GM23338 (cell line): ENCODE data around the gene TAGAP. TPM values are rescaled to one million over a fixed set of nuclear protein-coding genes. Genes with fewer than 3 reads are reported as not detected.

Source experiments
- ATAC-seq: fragments of 200-7000 bp; cut with Tn5 transposase; 3 replicates; pipeline ENCODE4 v1.9.1; 2020
- DNase-seq: peaks from one replicate; pipeline ENCODE4 v3.0.0-alpha.2; 2015; ENCODE audit warnings: low spot score
- H2AFZ ChIP-seq: fragments of 200-600 bp; sonication (generic); 2 replicates; pipeline ENCODE4 v1.8.0; 2016; ENCODE audit warnings: antibody characterized with exemption, mild to moderate bottlenecking, moderate library complexity
- H3F3A ChIP-seq: fragments of 200-600 bp; sonication (generic); replicated peaks from 2 replicates; pipeline ENCODE4 v1.8.0; 2017; ENCODE audit warnings: antibody characterized with exemption, mixed run types, low read depth
- H3K27ac ChIP-seq: fragments of 200-600 bp; sonication (generic); 2 replicates; pipeline ENCODE4 v1.6.1; 2016; ENCODE audit warnings: low read depth
- H3K27me3 ChIP-seq: fragments of 200-600 bp; sonication (generic); 2 replicates; pipeline ENCODE4 v1.8.0; 2016; ENCODE audit warnings: mild to moderate bottlenecking, mixed run types, moderate library complexity; ENCODE audit not compliant: insufficient read depth
- H3K36me3 ChIP-seq: fragments of 200-600 bp; sonication (generic); 2 replicates; pipeline ENCODE4 v1.8.0; 2016; ENCODE audit warnings: mild to moderate bottlenecking; ENCODE audit not compliant: insufficient read depth
- H3K4me1 ChIP-seq: fragments of 200-600 bp; sonication (generic); 2 replicates; pipeline ENCODE4 v1.8.0; 2016; ENCODE audit warnings: mild to moderate bottlenecking, moderate library complexity; ENCODE audit not compliant: insufficient read depth
- H3K4me2 ChIP-seq: fragments of 200-600 bp; sonication (generic); 2 replicates; pipeline ENCODE4 v1.7.1; 2017; ENCODE audit warnings: mixed run types
- H3K4me3 ChIP-seq: fragments of 200-600 bp; sonication (generic); 2 replicates; pipeline ENCODE4 v1.6.1; 2016; ENCODE audit warnings: mixed run types
- H3K79me2 ChIP-seq: fragments of 200-600 bp; sonication (generic); replicated peaks from 2 replicates; pipeline ENCODE4 v1.8.0; 2017; ENCODE audit warnings: mild to moderate bottlenecking; ENCODE audit not compliant: insufficient read depth
- H3K9me2 ChIP-seq: fragments of 200-600 bp; sonication (generic); 2 replicates; pipeline ENCODE4 v1.8.0; 2017; ENCODE audit not compliant: insufficient read depth
- H4K20me1 ChIP-seq: fragments of 200-600 bp; sonication (generic); replicated peaks from 2 replicates; pipeline ENCODE4 v1.8.0; 2017; ENCODE audit warnings: mild to moderate bottlenecking; ENCODE audit not compliant: insufficient read depth
- H3K27ac Mint-ChIP-seq: 2 replicates; pipeline ENCODE4 v1.8.0; 2020; ENCODE audit warnings: inconsistent platforms, mild to moderate bottlenecking, moderate library complexity, mixed read lengths
- H3K27me3 Mint-ChIP-seq: 3 replicates; pipeline ENCODE4 v1.8.0; 2022; ENCODE audit warnings: low read depth, mild to moderate bottlenecking, moderate library complexity, mixed read lengths, inconsistent platforms; ENCODE audit not compliant: insufficient read depth, poor library complexity
- H3K36me3 Mint-ChIP-seq: 3 replicates; pipeline ENCODE4 v1.8.0; 2021; ENCODE audit warnings: low read depth, mild to moderate bottlenecking, inconsistent platforms, moderate library complexity, mixed read lengths
- H3K4me1 Mint-ChIP-seq: 3 replicates; pipeline ENCODE4 v1.8.0; 2020; ENCODE audit warnings: mild to moderate bottlenecking, inconsistent platforms, mixed read lengths
- H3K4me3 Mint-ChIP-seq: 3 replicates; pipeline ENCODE4 v1.8.0; 2021; ENCODE audit warnings: moderate library complexity, mild to moderate bottlenecking, inconsistent platforms, mixed read lengths
- H3K9me3 Mint-ChIP-seq: 3 replicates; pipeline ENCODE4 v1.8.0; 2020; ENCODE audit warnings: moderate library complexity, mild to moderate bottlenecking, inconsistent platforms, mixed read lengths
- CREB1 ChIP-seq: fragments of 250-450 bp; sonication (Bioruptor Pico); IDR thresholded peaks from 2 replicates; pipeline ENCODE4 v1.5.0; 2020; ENCODE audit warnings: low read depth, mild to moderate bottlenecking, moderate library complexity
- ETS1 ChIP-seq: IDR thresholded peaks from 2 replicates; pipeline ENCODE4 v1.6.1; 2016; ENCODE audit warnings: antibody characterized with exemption
- EZH2 ChIP-seq: fragments of 200-600 bp; sonication (generic); IDR thresholded peaks from one replicate; pipeline ENCODE4 v1.8.0; 2017; ENCODE audit warnings: antibody characterized with exemption, mild to moderate bottlenecking, low read depth; ENCODE audit not compliant: unreplicated experiment
- EZH2phosphoT487 ChIP-seq: fragments of 200-600 bp; sonication (generic); IDR thresholded peaks from one replicate; pipeline ENCODE4 v1.8.1; 2018; ENCODE audit warnings: antibody characterized with exemption; ENCODE audit not compliant: unreplicated experiment
- JUNB ChIP-seq: IDR thresholded peaks from one replicate; pipeline ENCODE4 v1.6.1; 2016; ENCODE audit warnings: antibody characterized with exemption; ENCODE audit not compliant: unreplicated experiment
- NANOG ChIP-seq: IDR thresholded peaks from 2 replicates; pipeline ENCODE4 v1.6.1; 2016; ENCODE audit warnings: antibody characterized with exemption, borderline replicate concordance
- POLR2AphosphoS5 ChIP-seq: IDR thresholded peaks from 2 replicates; pipeline ENCODE4 v1.6.1; 2016; ENCODE audit warnings: antibody characterized with exemption, low read depth
- REST ChIP-seq: IDR thresholded peaks from one replicate; pipeline ENCODE4 v1.6.1; 2018; ENCODE audit warnings: antibody characterized with exemption; ENCODE audit not compliant: unreplicated experiment
- STAT1 ChIP-seq: IDR thresholded peaks from one replicate; pipeline ENCODE4 v1.6.1; 2016; ENCODE audit warnings: antibody characterized with exemption; ENCODE audit not compliant: unreplicated experiment
- ZNF114 ChIP-seq: fragments of 250-450 bp; sonication (Bioruptor Pico); IDR thresholded peaks from 2 replicates; pipeline ENCODE4 v1.5.0; 2020; ENCODE audit warnings: mild to moderate bottlenecking, moderate library complexity
- ZNF331 ChIP-seq: fragments of 250-450 bp; sonication (Bioruptor Pico); IDR thresholded peaks from 2 replicates; pipeline ENCODE4 v1.5.0; 2020; ENCODE audit warnings: low read depth, mild to moderate bottlenecking, moderate library complexity
- ZNF462 ChIP-seq: fragments of 250-450 bp; sonication (Bioruptor Pico); IDR thresholded peaks from 2 replicates; pipeline ENCODE4 v1.5.0; 2020; ENCODE audit warnings: mild to moderate bottlenecking, moderate library complexity
- polyA plus RNA-seq: library from polyadenylated mRNA; unstranded; fragments of >200 nt; fragmentation: Nextera tagmentation; extraction: Ambion mirVana; gene quantifications from 2 replicates; pipeline ENCODE4 v1.2.1, GENCODE V29; 2016
- total RNA-seq: library from RNA; depleted of rRNA; stranded (reverse); fragments of >200 nt; shearing (Covaris generic); gene quantifications from 2 replicates; pipeline ENCODE4 v1.2.3, GENCODE V29; 2014

TAGAP gene
- total and polyA plus RNA-seq, 2 experiments from 2014 or later = not detected

- Histone ChIP-seq H3K4me3 (no peak overlapping the region), H3K27ac (no peak overlapping the region), H3F3A (no peaks in the 10 kb centered on the region), H2AFZ (no peak overlapping the region), H3K27me3 (no peaks in the 10 kb centered on the region), H3K4me2 (no peak overlapping the region), H3K9me2 (no peaks in the 10 kb centered on the region), H3K36me3 (no peaks in the 10 kb centered on the region), H4K20me1 (no peaks in the 10 kb centered on the region; the same call in 1 of the 2 replicates), H3K4me1 (no peaks in the 10 kb centered on the region), H3K79me2 (no peaks in the 10 kb centered on the region)
- H3K36me3 Mint-ChIP-seq = no peaks in the 10 kb centered on the region
- H3K27me3 Mint-ChIP-seq = no peaks in the 10 kb centered on the region
- H3K4me1 Mint-ChIP-seq = no peaks in the 10 kb centered on the region
- no peak overlapping the region for H3K4me3 Mint-ChIP-seq
- DNase-seq (no peak), ATAC-seq (no peak)
- TF ChIP-seq ETS1 = no peak
- no peak for TF ChIP-seq JUNB
- TF ChIP-seq STAT1 = no peak
- no peak for TF ChIP-seq ZNF462 (CRISPR knock-in tag)
- TF ChIP-seq ZNF331 (CRISPR knock-in tag) = no peak
- H3K9me3 Mint-ChIP-seq = no peaks in the 10 kb centered on the region
- no peak overlapping the region for H3K27ac Mint-ChIP-seq
These were observed 31.6 kb downstream of the TAGAP start for GRCh38 chr6:159013229-159013628.

- H3K9me3 Mint-ChIP-seq = no peaks in the 10 kb centered on the region
- Histone ChIP-seq H2AFZ (no peak overlapping the region), H3K36me3 (no peaks in the 10 kb centered on the region), H4K20me1 (no peaks in the 10 kb centered on the region; the same call in 1 of the 2 replicates), H3K4me2 (no peak overlapping the region), H3K4me3 (no peak overlapping the region), H3K9me2 (no peaks in the 10 kb centered on the region), H3K27me3 (no peaks in the 10 kb centered on the region), H3K27ac (no peak overlapping the region), H3F3A (no peaks in the 10 kb centered on the region), H3K79me2 (no peaks in the 10 kb centered on the region), H3K4me1 (no peaks in the 10 kb centered on the region)
- ATAC-seq = no peak
- H3K27ac Mint-ChIP-seq = no peak overlapping the region
- no peak for DNase-seq
- no peaks in the 10 kb centered on the region for H3K36me3 Mint-ChIP-seq
- H3K27me3 Mint-ChIP-seq = no peaks in the 10 kb centered on the region
- no peaks in the 10 kb centered on the region for H3K4me1 Mint-ChIP-seq
- H3K4me3 Mint-ChIP-seq = no peak overlapping the region
- TF ChIP-seq CREB1 (CRISPR knock-in tag) (no peak), EZH2phosphoT487 (no peak), STAT1 (no peak), POLR2AphosphoS5 (no peak), EZH2 (no peak), REST (no peak), NANOG (no peak), ZNF114 (CRISPR knock-in tag) (no peak)
These were observed 32.6 kb downstream of the TAGAP start for GRCh38 chr6:159012201-159012600.
